ENCODE data around the gene KLHDC8A. TPM values are rescaled to one million over a fixed set of nuclear protein-coding genes. Genes with fewer than 3 reads are reported as not detected.
A peak's percentile ranks its signal among the peaks of the same experiment; 100 is the strongest.

KLHDC8A gene
- total RNA-seq, 3 donors from 2014 or later: 0.17 to 1.8 (median 0.78) TPM

DNA sequence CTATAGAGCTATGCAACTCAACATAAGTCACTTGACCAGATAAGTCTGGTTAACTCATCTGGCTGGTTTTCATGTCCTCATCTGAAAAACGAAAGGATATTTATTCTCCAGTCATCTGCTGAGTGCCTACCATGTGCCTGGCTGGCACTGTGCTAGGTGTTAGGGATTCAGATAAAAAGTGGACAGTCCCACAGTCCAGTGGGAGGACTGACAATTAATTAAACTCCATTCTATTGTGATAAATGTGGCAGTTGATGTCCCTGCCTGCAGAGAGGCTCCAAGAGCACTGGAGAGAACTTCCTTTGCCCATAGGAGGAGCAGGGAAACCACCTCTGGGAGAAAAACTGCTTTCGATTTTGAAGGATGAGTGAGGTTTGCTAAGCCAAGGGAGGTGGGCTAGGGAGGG lies 40.6 kb downstream of the KLHDC8A start:
- intact Hi-C loops (cut with DNase I, micrococcal nuclease): no loop called here
- no peaks in the 10 kb centered on the region for H3K36me3 ChIP-seq (ENCODE audit: low read depth)
- peaks cover 67% of the 10 kb centered on the region for H3K4me1 ChIP-seq (ENCODE audit: low read depth)
- no peak for ATAC-seq
- no peaks in the 10 kb centered on the region for H3K9me3 ChIP-seq
- no peak overlapping the region for H3K4me3 ChIP-seq
- no peak for DNase-seq
- TF ChIP-seq, protein P1, sequence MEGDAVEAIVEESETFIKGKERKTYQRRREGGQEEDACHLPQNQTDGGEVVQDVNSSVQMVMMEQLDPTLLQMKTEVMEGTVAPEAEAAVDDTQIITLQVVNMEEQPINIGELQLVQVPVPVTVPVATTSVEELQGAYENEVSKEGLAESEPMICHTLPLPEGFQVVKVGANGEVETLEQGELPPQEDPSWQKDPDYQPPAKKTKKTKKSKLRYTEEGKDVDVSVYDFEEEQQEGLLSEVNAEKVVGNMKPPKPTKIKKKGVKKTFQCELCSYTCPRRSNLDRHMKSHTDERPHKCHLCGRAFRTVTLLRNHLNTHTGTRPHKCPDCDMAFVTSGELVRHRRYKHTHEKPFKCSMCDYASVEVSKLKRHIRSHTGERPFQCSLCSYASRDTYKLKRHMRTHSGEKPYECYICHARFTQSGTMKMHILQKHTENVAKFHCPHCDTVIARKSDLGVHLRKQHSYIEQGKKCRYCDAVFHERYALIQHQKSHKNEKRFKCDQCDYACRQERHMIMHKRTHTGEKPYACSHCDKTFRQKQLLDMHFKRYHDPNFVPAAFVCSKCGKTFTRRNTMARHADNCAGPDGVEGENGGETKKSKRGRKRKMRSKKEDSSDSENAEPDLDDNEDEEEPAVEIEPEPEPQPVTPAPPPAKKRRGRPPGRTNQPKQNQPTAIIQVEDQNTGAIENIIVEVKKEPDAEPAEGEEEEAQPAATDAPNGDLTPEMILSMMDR (IDR thresholded peaks at IDR 0.05): no peak

DNA sequence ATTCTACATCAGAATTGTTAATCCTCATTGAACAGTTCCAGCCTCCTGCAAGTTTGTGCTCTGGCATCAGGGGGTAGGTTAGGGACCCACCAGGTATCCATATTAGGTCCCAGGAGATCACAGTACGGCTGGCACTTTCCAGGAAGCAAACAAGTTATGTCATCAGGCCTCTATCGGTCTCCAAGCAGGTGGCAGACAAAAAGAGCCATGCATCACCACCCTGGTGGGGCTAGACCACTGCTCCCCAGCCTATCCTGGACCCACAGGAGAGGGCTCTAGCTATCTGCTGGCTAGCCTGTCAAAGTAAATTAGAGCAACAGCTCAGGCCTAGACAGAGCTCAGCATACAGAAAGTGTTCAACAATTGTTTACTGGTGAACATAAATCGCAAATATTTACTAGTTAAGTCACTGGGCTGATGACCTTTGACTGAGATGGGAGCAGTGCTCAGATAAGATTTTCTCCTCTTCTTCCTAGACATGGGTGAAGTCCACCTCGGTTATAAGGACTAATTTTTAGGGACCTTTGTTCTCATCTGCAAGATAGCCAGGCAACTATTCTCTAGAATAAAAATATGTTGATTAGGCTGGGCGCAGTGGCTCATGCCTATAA lies 41.6 kb downstream of the KLHDC8A start:
- intact Hi-C loops (cut with DNase I, micrococcal nuclease): no loop called here
- Histone ChIP-seq H3K9me3 (no peaks in the 10 kb centered on the region), H3K4me3 (no peak overlapping the region), H3K4me1 (ENCODE audit: low read depth) (peaks cover 72% of the 10 kb centered on the region), H3K36me3 (ENCODE audit: low read depth) (no peaks in the 10 kb centered on the region)
- DNase-seq: no peak
- ATAC-seq: no peak
- TF ChIP-seq, protein P1 (IDR thresholded peaks at IDR 0.05): no peak

DNA sequence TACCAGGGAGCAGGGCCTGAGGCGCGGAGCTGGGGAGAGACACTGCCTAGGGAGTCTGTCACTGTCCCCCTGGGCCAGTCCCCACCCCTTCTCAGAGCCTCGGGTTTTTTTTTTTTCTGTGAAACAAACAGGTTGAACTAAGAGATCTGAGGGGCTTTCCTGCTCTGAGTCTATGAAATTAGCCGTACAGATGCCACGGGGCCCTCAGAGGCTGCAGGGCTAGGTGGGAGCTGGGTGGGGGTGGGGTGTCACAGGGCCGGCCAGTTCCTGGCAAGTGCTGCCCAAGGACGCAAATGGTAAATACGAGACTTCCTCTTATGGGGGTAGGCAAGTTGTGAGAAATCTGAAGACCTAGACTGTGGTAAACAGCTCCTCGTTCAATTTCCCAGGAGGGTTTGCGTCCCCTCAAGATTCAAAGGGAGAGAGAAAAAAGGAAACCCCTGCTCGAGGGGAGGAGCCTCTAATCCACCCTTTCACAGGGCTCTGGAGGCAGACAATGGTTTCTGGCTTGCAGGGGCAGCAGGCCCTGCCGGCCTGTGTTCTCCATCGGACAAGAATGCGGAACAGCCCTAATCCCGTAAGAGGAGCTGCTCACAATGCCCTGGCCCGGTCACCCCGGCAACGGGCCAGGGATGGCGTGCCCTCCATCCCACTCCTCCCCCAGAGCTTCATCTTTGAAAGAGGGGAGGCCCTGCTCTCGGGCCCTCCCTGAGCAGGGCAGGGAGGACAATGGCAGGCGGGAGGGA lies 43.0 kb downstream of the KLHDC8A start:
- peaks cover 85% of the 10 kb centered on the region for H3K4me1 ChIP-seq (ENCODE audit: low read depth)
- ATAC-seq (peak; percentile 20), DNase-seq (peak in 1 of 3 donors; percentile 75)
- no peaks in the 10 kb centered on the region for H3K9me3 ChIP-seq
- intact Hi-C loops (cut with DNase I, micrococcal nuclease): no loop called here
- H3K4me3 ChIP-seq: no peak overlapping the region
- TF ChIP-seq, protein P1 (IDR thresholded peaks at IDR 0.05): no peak
- peaks cover 3% of the 10 kb centered on the region for H3K36me3 ChIP-seq (ENCODE audit: low read depth)

DNA sequence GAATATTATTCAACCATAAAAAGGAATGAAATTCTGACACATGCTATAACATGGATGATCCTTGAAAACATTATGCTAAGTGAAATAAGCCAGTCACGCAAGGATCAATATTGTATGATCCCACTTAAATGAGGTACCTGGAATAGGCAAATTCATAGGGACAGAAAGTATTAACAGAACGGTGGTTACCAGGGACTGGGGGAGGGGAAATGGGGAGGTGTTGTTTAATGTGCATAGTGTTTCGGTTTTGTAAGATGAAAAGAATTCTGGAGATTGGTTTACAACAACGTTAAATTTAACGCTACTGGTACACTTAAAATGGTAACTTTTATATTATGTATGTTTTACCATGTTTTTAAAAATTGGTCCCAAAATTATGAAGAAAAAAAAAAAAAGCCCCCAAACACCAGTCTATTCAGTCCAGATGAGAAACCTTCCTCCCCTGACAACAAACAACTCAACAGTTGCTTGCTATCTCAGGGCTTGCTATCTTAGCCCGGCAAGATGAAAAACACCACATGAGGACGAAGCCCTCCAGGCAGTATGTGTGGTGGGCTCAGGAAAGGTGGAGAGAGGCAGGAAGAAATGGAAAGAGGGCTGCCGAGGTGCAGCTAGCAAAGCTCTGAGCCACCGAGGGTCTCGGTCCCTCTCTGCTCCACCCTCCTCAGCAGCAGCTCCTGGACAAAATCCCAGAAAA lies 43.7 kb downstream of the KLHDC8A start:
- DNase-seq: no peak
- intact Hi-C loops (cut with DNase I, micrococcal nuclease): no loop called here

DNA sequence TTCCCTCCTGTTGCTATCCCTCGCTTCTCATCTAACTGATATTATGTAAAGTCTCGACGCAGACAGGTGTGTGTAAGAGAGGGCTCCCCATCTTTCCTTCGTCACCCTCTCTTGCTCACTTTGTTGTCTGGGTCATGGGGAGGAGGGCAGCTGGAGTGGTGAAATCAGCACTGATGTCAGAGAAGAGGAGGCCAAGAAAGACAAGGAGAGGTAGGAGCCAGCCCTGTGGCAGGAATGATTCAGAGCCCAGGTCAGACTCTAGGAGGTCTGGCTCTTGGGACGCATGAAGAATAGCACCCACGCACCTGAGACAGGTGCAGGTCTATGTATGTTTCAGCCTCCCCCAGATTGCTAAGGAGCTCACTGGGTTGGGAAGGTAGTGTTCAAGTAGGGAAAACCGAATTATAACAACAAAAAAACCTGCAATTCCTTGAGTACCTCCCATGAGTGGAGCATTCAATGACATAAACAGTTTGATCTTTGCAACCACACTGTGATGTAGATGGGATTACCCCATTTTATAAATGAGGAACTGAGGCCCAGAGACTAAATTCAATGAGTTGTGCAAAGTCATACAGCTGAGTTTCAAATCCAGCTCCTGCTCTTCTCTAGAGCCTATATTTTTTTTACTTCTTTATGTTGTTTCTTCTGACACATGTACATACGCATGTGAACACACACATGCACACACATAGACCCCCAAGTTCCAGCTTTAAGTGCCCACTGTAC lies 45.6 kb downstream of the KLHDC8A start:
- TF ChIP-seq, protein P1 (IDR thresholded peaks at IDR 0.05): no peak
- no peak for DNase-seq
- peaks cover 83% of the 10 kb centered on the region for H3K4me1 ChIP-seq (ENCODE audit: low read depth)
- H3K36me3 ChIP-seq (ENCODE audit: low read depth): peaks cover 3% of the 10 kb centered on the region
- intact Hi-C loops (cut with DNase I, micrococcal nuclease): no loop called here
- H3K9me3 ChIP-seq: no peaks in the 10 kb centered on the region
- no peak for ATAC-seq
- no peak overlapping the region for H3K4me3 ChIP-seq

More for the DNA sequence above, 43.7 kb downstream of the KLHDC8A start:
- Histone ChIP-seq H3K4me3 (no peak overlapping the region), H3K4me1 (ENCODE audit: low read depth) (peaks cover 85% of the 10 kb centered on the region), H3K9me3 (no peaks in the 10 kb centered on the region), H3K36me3 (ENCODE audit: low read depth) (peaks cover 3% of the 10 kb centered on the region)
- TF ChIP-seq, protein P1 (IDR thresholded peaks at IDR 0.05): no peak
- no peak for ATAC-seq
